ENCODE data around the gene PSAP.
"Not testable (repeated sequence)": the region's sequence is repeated elsewhere in the genome, so short reads cannot be mapped to it uniquely, and the experiment has no call there.

GRCh38 chr10:71874680-71875354 is 23.8 kb upstream of the PSAP start:
- TF ChIP-seq NR1H2 (CRISPR knock-in tag; IDR thresholded peaks at IDR 0.05); CTCF (IDR thresholded peaks at IDR 0.05); KAT7 (CRISPR knock-in tag; IDR thresholded peaks at IDR 0.05; ENCODE audit: borderline replicate concordance): not testable (repeated sequence)
